Nephron (organoid): ENCODE measurements around the gene GNAI3.

Experiments
- H3K27ac Mint-ChIP-seq, 3 experiments: 2 replicates each; pipeline ENCODE4 v1.8.0; 2020; ENCODE audit warnings: mixed read lengths in 3 of 3, mild to moderate bottlenecking in 2 of 3, moderate library complexity in 1 of 3
- H3K27me3 Mint-ChIP-seq: 2 replicates; pipeline ENCODE4 v1.8.0; 2021; ENCODE audit warnings: low read depth, mild to moderate bottlenecking, moderate library complexity, mixed read lengths
- H3K36me3 Mint-ChIP-seq: 2 replicates; pipeline ENCODE4 v1.8.0; 2020; ENCODE audit warnings: low read depth, mixed read lengths
- H3K4me1 Mint-ChIP-seq: 2 replicates; pipeline ENCODE4 v1.8.0; 2020; ENCODE audit warnings: mixed read lengths
- H3K4me3 Mint-ChIP-seq, 3 experiments: 2 replicates each; pipeline ENCODE4 v1.8.0; 2020; ENCODE audit warnings: mild to moderate bottlenecking in 3 of 3, mixed read lengths in 3 of 3, moderate library complexity in 2 of 3
- H3K9me3 Mint-ChIP-seq: 2 replicates; pipeline ENCODE4 v1.8.0; 2020; ENCODE audit warnings: mixed read lengths
- TF ChIP-seq, protein P1 (sequence below), 3 experiments: fragments of 200-600 bp; sonication (generic); IDR thresholded peaks; one replicate each; pipeline ENCODE4 v1.5.0; 2021; ENCODE audit warnings: antibody characterized with exemption in 3 of 3; ENCODE audit not compliant: unreplicated experiment in 3 of 3

Gene GNAI3

DNA sequence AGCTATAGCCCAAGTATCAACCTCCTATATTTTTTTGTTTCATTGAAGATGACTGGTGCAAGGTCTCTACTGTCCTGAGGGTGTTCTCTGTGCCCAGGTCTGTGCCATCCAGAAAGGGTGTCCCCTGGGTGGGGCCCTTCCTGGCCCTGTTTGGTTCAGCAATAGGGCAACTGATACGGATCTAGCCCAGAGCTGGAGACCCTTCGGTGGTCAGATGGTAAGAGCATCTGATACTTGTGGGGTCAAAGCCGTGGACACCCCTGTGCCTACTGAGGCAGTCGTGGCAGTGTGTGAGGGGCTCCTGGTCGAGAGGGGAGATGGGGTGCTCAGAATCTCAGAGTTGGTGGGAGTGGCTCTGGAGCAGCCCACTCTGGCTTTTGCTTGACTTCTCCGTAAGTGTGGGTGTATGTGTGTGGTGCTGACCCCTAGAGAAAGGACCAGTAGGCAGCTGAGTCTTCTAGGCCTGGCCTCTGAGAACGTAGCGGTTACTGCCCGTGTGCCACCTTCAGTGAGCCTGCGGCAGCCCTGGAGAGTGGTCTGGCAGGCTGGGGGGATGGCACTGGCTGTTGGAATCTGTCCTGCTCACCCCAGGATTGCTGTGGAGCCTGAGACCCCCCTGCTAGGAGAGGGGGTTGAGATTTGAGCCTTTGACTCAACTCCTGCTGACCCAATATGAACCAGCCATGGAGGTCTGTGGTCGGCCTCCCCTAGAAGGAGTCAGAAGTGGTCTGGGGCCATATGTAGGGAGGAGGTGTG lies 73.9 kb downstream of the GNAI3 start:
- H3K9me3 Mint-ChIP-seq: no peaks in the 10 kb centered on the region
- TF ChIP-seq, protein P1, sequence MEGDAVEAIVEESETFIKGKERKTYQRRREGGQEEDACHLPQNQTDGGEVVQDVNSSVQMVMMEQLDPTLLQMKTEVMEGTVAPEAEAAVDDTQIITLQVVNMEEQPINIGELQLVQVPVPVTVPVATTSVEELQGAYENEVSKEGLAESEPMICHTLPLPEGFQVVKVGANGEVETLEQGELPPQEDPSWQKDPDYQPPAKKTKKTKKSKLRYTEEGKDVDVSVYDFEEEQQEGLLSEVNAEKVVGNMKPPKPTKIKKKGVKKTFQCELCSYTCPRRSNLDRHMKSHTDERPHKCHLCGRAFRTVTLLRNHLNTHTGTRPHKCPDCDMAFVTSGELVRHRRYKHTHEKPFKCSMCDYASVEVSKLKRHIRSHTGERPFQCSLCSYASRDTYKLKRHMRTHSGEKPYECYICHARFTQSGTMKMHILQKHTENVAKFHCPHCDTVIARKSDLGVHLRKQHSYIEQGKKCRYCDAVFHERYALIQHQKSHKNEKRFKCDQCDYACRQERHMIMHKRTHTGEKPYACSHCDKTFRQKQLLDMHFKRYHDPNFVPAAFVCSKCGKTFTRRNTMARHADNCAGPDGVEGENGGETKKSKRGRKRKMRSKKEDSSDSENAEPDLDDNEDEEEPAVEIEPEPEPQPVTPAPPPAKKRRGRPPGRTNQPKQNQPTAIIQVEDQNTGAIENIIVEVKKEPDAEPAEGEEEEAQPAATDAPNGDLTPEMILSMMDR (IDR thresholded peaks at IDR 0.05; ENCODE audit: unreplicated experiment in 3 of 3): no peak
- H3K4me3 Mint-ChIP-seq: peak overlapping the region; percentile 96 to 99 (median 98)
- H3K36me3 Mint-ChIP-seq: peaks cover 9% of the 10 kb centered on the region
- no peaks in the 10 kb centered on the region for H3K27me3 Mint-ChIP-seq
- H3K27ac Mint-ChIP-seq: peak overlapping the region; percentile 74 to 99 (median 94)
- H3K4me1 Mint-ChIP-seq: peaks cover 52% of the 10 kb centered on the region

DNA sequence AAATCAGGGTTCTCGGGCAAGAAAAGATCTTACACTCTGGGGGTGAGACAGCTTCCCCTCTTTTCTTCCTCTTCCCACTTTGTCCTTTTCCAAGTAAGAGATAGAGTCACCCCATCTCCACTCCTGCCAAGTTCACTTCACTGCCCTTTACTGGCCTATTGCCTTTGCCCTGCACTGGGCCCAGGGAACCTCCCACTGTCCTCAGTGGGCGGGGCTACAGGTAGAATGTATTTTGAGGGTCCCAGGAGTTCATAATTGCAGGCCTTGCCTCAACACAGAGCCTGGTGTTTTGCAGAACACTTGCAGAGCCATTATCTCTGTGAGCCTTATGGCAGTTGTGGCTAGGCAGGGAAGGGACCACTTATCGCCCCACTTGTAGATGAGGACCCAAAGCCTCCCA lies 74.5 kb downstream of the GNAI3 start:
- no peaks in the 10 kb centered on the region for H3K9me3 Mint-ChIP-seq
- H3K4me1 Mint-ChIP-seq: peaks cover 49% of the 10 kb centered on the region
- peak overlapping the region; percentile 96 to 99 (median 98) for H3K4me3 Mint-ChIP-seq
- peak overlapping the region; percentile 74 to 99 (median 94) for H3K27ac Mint-ChIP-seq
- TF ChIP-seq, protein P1 (IDR thresholded peaks at IDR 0.05; ENCODE audit: unreplicated experiment in 3 of 3): no peak
- no peaks in the 10 kb centered on the region for H3K27me3 Mint-ChIP-seq
- peaks cover 14% of the 10 kb centered on the region for H3K36me3 Mint-ChIP-seq

DNA sequence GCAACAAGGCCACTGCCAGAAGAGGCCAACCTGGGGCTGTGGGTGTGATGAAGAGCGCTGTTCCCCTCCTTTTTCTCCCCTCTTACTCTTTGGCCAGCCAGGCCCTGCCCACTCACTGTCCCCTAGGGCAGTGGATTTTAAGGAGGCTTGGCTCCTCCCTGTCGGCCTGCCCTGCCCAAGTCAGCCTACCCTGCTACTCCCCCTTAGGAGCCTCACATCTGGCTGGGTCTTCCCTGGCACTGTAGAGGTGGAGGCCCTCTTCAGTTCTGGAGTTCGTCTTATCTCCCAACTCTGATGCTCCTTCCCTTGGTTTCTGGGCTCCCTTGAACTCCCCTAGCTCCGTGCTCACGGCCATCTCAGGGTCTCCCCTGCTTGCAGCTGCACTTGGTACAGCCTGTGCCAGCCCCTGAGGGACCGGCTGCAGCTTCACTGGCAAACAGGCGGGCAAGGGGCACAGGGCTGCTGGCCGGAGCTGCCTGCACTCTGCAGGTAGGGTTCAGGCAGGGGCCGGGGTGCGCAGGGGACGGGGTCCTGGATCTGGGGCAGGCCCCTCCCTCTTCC lies 75.3 kb downstream of the GNAI3 start:
- Mint-ChIP-seq H3K4me3 (peak overlapping the region; percentile 46 to 99 (median 69)), H3K36me3 (peaks cover 21% of the 10 kb centered on the region), H3K27me3 (no peaks in the 10 kb centered on the region), H3K9me3 (no peaks in the 10 kb centered on the region), H3K4me1 (peaks cover 44% of the 10 kb centered on the region), H3K27ac (peak overlapping the region in 2 of 3 experiments; percentile 74 to 84)
- TF ChIP-seq, protein P1 (IDR thresholded peaks at IDR 0.05; ENCODE audit: unreplicated experiment in 3 of 3): no peak

DNA sequence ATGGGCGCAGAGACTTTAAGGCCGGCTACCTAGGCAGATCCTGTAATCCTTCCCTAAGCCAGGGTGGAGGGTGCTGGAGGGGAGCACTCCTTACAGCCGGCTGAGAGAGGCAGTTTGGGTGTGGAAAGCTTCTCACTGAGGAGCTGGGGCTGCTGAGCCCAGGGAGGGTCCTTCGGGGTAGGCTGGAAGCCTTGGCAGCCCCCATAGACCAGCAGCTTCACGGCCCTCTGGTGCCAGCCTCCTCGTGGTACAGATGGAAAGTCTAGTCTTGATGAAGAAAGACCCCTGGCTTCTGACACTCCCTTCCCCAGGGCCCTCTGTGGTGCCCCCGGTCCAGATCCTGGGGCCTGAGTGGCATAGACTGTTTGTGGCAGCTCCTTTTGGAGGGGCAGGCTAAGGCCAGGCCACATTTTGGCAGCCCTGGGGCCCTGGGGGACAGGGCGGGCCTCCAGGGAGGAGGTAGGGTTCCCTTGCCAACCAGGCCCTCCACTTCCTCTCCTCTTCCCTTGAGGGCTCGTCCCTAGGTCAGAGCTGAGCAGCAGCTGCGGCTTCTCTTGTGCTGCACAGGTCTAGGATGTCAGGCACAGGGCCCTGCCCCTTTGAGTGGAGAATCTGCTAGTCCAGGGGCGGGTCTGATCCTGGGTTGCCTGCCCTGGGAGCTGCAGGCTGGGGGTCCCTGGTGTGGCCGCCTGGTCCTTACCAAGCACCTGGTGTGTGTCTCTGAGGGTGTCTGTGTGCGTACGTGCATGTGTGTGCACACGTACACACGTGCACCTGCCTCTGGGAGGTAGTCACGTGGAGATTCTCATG lies 76.0 kb downstream of the GNAI3 start:
- no peaks in the 10 kb centered on the region for H3K9me3 Mint-ChIP-seq
- peaks cover 27% of the 10 kb centered on the region for H3K36me3 Mint-ChIP-seq
- peaks cover 37% of the 10 kb centered on the region for H3K4me1 Mint-ChIP-seq
- peak overlapping the region; percentile 19 to 58 (median 52) for H3K4me3 Mint-ChIP-seq
- peak overlapping the region in 2 of 3 experiments; percentile 22 to 74 for H3K27ac Mint-ChIP-seq
- TF ChIP-seq, protein P1 (IDR thresholded peaks at IDR 0.05; ENCODE audit: unreplicated experiment in 3 of 3): no peak
- H3K27me3 Mint-ChIP-seq: no peaks in the 10 kb centered on the region

DNA sequence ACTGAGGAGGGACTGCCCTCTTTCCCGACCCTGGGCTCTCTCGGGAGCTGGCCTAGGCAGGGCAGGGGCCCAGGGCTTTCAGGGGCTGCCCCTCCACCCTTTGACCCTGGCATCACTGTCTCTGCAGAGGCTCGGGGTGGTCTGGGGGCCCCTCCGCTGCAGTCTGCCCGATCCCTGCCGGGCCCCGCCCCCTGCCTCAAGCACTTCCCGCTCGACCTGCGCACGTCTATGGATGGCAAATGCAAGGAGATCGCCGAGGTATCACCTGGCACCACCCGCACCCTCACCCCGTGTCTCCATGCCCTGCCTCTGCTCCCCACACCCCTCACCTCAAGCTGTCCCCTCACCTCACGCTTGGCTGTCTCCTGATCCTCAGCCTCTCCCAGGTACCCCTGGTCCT lies 76.8 kb downstream of the GNAI3 start:
- peaks cover 35% of the 10 kb centered on the region for H3K36me3 Mint-ChIP-seq
- H3K4me3 Mint-ChIP-seq: peak overlapping the region; percentile 40 to 67 (median 56)
- TF ChIP-seq, protein P1 (IDR thresholded peaks at IDR 0.05; ENCODE audit: unreplicated experiment in 3 of 3): no peak
- H3K27ac Mint-ChIP-seq: peak overlapping the region; percentile 63 to 80 (median 69)
- H3K4me1 Mint-ChIP-seq: peaks cover 34% of the 10 kb centered on the region
- H3K27me3 Mint-ChIP-seq: no peaks in the 10 kb centered on the region
- no peaks in the 10 kb centered on the region for H3K9me3 Mint-ChIP-seq
